GF-D8 (cell line): ENCODE measurements around the gene SLC35B2.

Source experiments
- DNase-seq: peaks from one replicate; lab custom pipeline; 2025; lab: John Stamatoyannopoulos, UW

Gene SLC35B2

GRCh38 chr6:44257025-44257752 is at the start of gene SLC35B2:
TSS of gene SLC35B2 (minus strand) at chr6:44257528. CDS start at chr6:44257410, 118 bp downstream.
- DNase-seq: no peak

GRCh38 chr6:44306710-44307109 is 49.4 kb upstream of the SLC35B2 start:
- DNase-seq: no peak

- no peak for DNase-seq
Observed at GRCh38 chr6:44305200-44305725, 47.9 kb upstream of the SLC35B2 start.

- no peak for DNase-seq
Observed at GRCh38 chr6:44304282-44305199, 47.2 kb upstream of the SLC35B2 start.

GRCh38 chr6:44303842-44304241 is 46.5 kb upstream of the SLC35B2 start:
- DNase-seq: no peak

GRCh38 chr6:44302856-44303255 is 45.5 kb upstream of the SLC35B2 start:
- DNase-seq: no peak

- no peak for DNase-seq
Observed at GRCh38 chr6:44301782-44302564, 44.6 kb upstream of the SLC35B2 start.

GRCh38 chr6:44301106-44301505 is 43.8 kb upstream of the SLC35B2 start:
- DNase-seq: no peak

- DNase-seq: no peak
Observed at GRCh38 chr6:44300292-44300823, 43.0 kb upstream of the SLC35B2 start.

GRCh38 chr6:44298864-44299263 is 41.5 kb upstream of the SLC35B2 start:
- no peak for DNase-seq

GRCh38 chr6:44298055-44298803 is 40.9 kb upstream of the SLC35B2 start:
- no peak for DNase-seq

GRCh38 chr6:44297063-44298038 is 40.0 kb upstream of the SLC35B2 start:
- no peak for DNase-seq

- no peak for DNase-seq
Observed at GRCh38 chr6:44294832-44295791, 37.8 kb upstream of the SLC35B2 start.

- no peak for DNase-seq
Observed at GRCh38 chr6:44292661-44293365, 35.5 kb upstream of the SLC35B2 start.

GRCh38 chr6:44291841-44292240 is 34.5 kb upstream of the SLC35B2 start:
- DNase-seq: no peak

- DNase-seq: no peak
Observed at GRCh38 chr6:44289726-44290260, 32.5 kb upstream of the SLC35B2 start.

GRCh38 chr6:44286747-44287146 is 29.4 kb upstream of the SLC35B2 start:
- no peak for DNase-seq

GRCh38 chr6:44286285-44286565 is 28.9 kb upstream of the SLC35B2 start:
- no peak for DNase-seq
